Measurements from ENCODE around the gene GLYATL1B. TPM values are rescaled to one million over a fixed set of nuclear protein-coding genes. Genes with fewer than 3 reads are reported as not detected.
"Not testable (repeated sequence)": the region's sequence is repeated elsewhere in the genome, so short reads cannot be mapped to it uniquely, and the experiment has no call there.

The GLYATL1B gene
- total and polyA plus RNA-seq, 2 of the 8 experiments (the other 6 are each of a cell fraction or from before 2014, with no cell fraction given) = not detected

DNA sequence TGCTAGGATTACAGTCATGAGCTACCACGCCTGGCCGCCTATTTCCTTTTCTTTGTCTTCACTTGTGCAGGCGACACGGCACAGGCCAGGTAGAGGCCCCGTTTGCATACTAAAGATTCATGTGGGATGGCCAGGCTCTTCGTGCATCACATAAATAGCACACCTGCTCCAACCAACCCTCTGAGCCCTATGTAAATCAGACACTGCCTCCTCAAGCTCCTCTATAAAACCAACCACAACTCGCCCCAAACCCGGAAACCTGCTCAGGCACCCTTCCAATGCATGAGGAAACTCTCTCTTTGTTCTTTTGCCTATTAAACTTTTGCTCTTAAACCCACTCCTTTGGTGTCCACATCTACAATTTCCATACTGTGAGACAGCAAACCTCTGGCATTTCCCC lies 11.8 kb downstream of the GLYATL1B start:
- H4K8ac ChIP-seq (ENCODE audit: extremely low read depth, insufficient read depth, low read length); H3K18ac ChIP-seq (ENCODE audit: extremely low read depth, low read length); H3K4ac ChIP-seq (replicated peaks; ENCODE audit: insufficient read length, low read depth, low read length); H3K9ac ChIP-seq (replicated peaks in 1 of 4; ENCODE audit: extremely low read depth in 1 of 4, low read depth in 3 of 4, low read length in 3 of 4); H2AFZ ChIP-seq (ENCODE audit: low read length); H3K27ac ChIP-seq (ENCODE audit: low read depth, low read length); H2BK12ac ChIP-seq (ENCODE audit: low read depth, low read length); FAIRE-seq; H3K79me2 ChIP-seq (ENCODE audit: control insufficient read depth in 1 of 2, insufficient read depth in 2 of 2, low read length in 2 of 2); H3K36me3 ChIP-seq (ENCODE audit: control insufficient read depth in 2 of 4, insufficient read depth in 4 of 4, low read length in 3 of 4); H2AK5ac ChIP-seq (ENCODE audit: low read depth, low read length); DNase-seq (ENCODE audit: low read depth in 1 of 2, low spot score in 2 of 2); H2BK5ac ChIP-seq (ENCODE audit: low read depth, low read length); H3K79me1 ChIP-seq (ENCODE audit: low read depth, low read length); H3K9me3 ChIP-seq (ENCODE audit: insufficient read depth in 2 of 2, low read depth in 1 of 2, low read length in 1 of 2); H3K27me3 ChIP-seq (replicated peaks in 1 of 4; ENCODE audit: control insufficient read depth in 3 of 4, extremely low read depth in 1 of 4, insufficient read depth in 3 of 4, low read length in 3 of 4); H3K14ac ChIP-seq (ENCODE audit: insufficient read length); H4K20me1 ChIP-seq (replicated peaks in 1 of 2; ENCODE audit: control insufficient read depth in 1 of 2, insufficient read depth in 2 of 2, low read length in 2 of 2); H2BK20ac ChIP-seq (ENCODE audit: low read length); H3K4me3 ChIP-seq (ENCODE audit: extremely low read depth in 1 of 4, insufficient read depth in 2 of 4, low read depth in 3 of 4, low read length in 4 of 4); H3K23me2 ChIP-seq (ENCODE audit: low read depth, low read length); H4K5ac ChIP-seq (ENCODE audit: insufficient read length, low read depth, low read length); H3K23ac ChIP-seq (ENCODE audit: insufficient read length); H2BK120ac ChIP-seq (replicated peaks; ENCODE audit: low read depth, low read length); H4K91ac ChIP-seq (replicated peaks; ENCODE audit: insufficient read length, low read length); H3K4me2 ChIP-seq (ENCODE audit: insufficient read depth in 1 of 2, low read depth in 2 of 2, low read length in 2 of 2); H3K56ac ChIP-seq (replicated peaks; ENCODE audit: insufficient read length, low read depth, low read length); H2BK15ac ChIP-seq (ENCODE audit: low read length): not testable (repeated sequence)
- WGBS, 2 experiments (ENCODE audit: extremely low coverage in 1 of 2, insufficient coverage in 1 of 2, insufficient read length in 1 of 2, insufficient replicate concordance in 2 of 2, low coverage in 1 of 2, low lambda C conversion rate in 2 of 2, missing lambda C conversion rate in 1 of 2) = 84% methylated on average over 8 of the region's 8 CpGs; no CpG with 5 or more reads in 1 of the 2 experiments
- POLR2A ChIA-PET (ENCODE audit: partially characterized antibody) = interaction anchor here (1.1 to 3.5 kb wide), 2 partner anchors 9 to 74 kb away, joined by 3 to 16 read pairs; partner anchors contain the start of genes DTX4 and FAM111B
- CTCF ChIA-PET (ENCODE audit: partially characterized antibody) = interaction anchor here (0.7 to 2.7 kb wide), 13 partner anchors 8 to 529 kb away, joined by 3 to 16 read pairs (median 3); partner anchors contain the start of gene FAM111B
- H3K4me1 ChIP-seq (replicated peaks in 1 of 4; ENCODE audit: control insufficient read depth in 3 of 4, insufficient read depth in 4 of 4, low read length in 3 of 4) = peaks cover 0 to 12% (median 11%) of the 10 kb centered on the region in 4 experiments; a peak in 5 of 7 replicates

Measured in H1 (cell line).